SK-N-SH (cell line): ENCODE data around the gene BORCS5. TPM values are rescaled to one million over a fixed set of nuclear protein-coding genes. Genes with fewer than 3 reads are reported as not detected.

Source experiments
- CTCF ChIA-PET: fragments of 300-600, 350-600 bp; formaldehyde crosslinking; extraction: SDS; loops from one replicate; lab custom pipeline; 2021; lab: Yijun Ruan, JAX
- POLR2A ChIA-PET: fragments of 350-600 bp; sonication (Branson Sonifier 250); formaldehyde crosslinking; extraction: SDS; loops from one replicate; lab custom pipeline; 2020; ENCODE audit warnings: antibody characterized with exemption, inconsistent platforms; lab: Yijun Ruan, JAX
- DNase-seq: peaks from one replicate; pipeline ENCODE4 v3.0.0; 2012
- H2AFZ ChIP-seq: fragments of 200-600 bp; sonication (generic); 2 replicates; pipeline ENCODE4 v1.8.1; 2016; ENCODE audit warnings: antibody characterized with exemption, mild to moderate bottlenecking, low read depth
- H3F3A ChIP-seq: fragments of 200-600 bp; sonication (generic); replicated peaks from 2 replicates; pipeline ENCODE3; 2016; ENCODE audit warnings: antibody characterized with exemption, mild to moderate bottlenecking; ENCODE audit not compliant: insufficient read depth
- H3K27ac ChIP-seq, 2 experiments: fragments of 200-500 bp in 1 of 2; fragments of 200-600 bp in 1 of 2; sonication (Bioruptor generic) in 1 of 2; sonication (generic), shearing (Covaris generic) in 1 of 2; 2 replicates each; pipeline versions ENCODE4 v1.5.1 to v1.6.1; 2014 to 2016; ENCODE audit warnings: low read depth in 2 of 2, inconsistent platforms in 1 of 2, low read length in 1 of 2, mild to moderate bottlenecking in 1 of 2, mixed read lengths in 1 of 2
- H3K27me3 ChIP-seq: fragments of 200-600 bp; sonication (generic), shearing (Covaris generic); 2 replicates; pipeline ENCODE4 v1.6.1; 2016; ENCODE audit warnings: mixed run types; ENCODE audit not compliant: insufficient read depth
- H3K36me3 ChIP-seq, 2 experiments: fragments of 200-500 bp in 1 of 2; fragments of 200-600 bp in 1 of 2; sonication (Bioruptor generic) in 1 of 2; sonication (generic) in 1 of 2; replicated peaks in 1 of 2; 2 replicates each; pipeline versions ENCODE3 to v1.5.1; 2014 to 2016; ENCODE audit warnings: low read length in 1 of 2, mild to moderate bottlenecking in 1 of 2; ENCODE audit not compliant: insufficient read depth in 2 of 2, control insufficient read depth in 1 of 2
- H3K4me1 ChIP-seq, 2 experiments: fragments of 200-500 bp in 1 of 2; fragments of 200-600 bp in 1 of 2; sonication (Bioruptor generic) in 1 of 2; sonication (generic), shearing (Covaris generic) in 1 of 2; 2 replicates each; pipeline versions ENCODE4 v1.5.1 to v1.6.1; 2014 to 2016; ENCODE audit warnings: low read depth in 1 of 2, low read length in 1 of 2, mixed run types in 1 of 2; ENCODE audit not compliant: insufficient read depth in 2 of 2, control insufficient read depth in 1 of 2
- H3K4me2 ChIP-seq: fragments of 200-600 bp; sonication (generic), shearing (Covaris generic); 2 replicates; pipeline ENCODE4 v1.6.1; 2017; ENCODE audit warnings: mixed run types
- H3K4me3 ChIP-seq, 2 experiments: fragments of 200-500 bp in 1 of 2; fragments of 200-600 bp in 1 of 2; sonication (Bioruptor generic) in 1 of 2; sonication (generic), shearing (Covaris generic) in 1 of 2; 2 replicates each; pipeline versions ENCODE4 v1.5.1 to v1.8.1; 2014 to 2016; ENCODE audit warnings: low read depth in 2 of 2, inconsistent platforms in 1 of 2, low read length in 1 of 2, mild to moderate bottlenecking in 1 of 2, mixed read lengths in 1 of 2, moderate library complexity in 1 of 2
- H3K79me2 ChIP-seq: fragments of 200-600 bp; sonication (generic); 2 replicates; pipeline ENCODE4 v1.8.1; 2017; ENCODE audit warnings: mild to moderate bottlenecking; ENCODE audit not compliant: insufficient read depth
- H3K9ac ChIP-seq: fragments of 200-600 bp; sonication (generic); 2 replicates; pipeline ENCODE4 v1.6.1; 2017; ENCODE audit warnings: mixed run types
- H3K9me2 ChIP-seq: fragments of 200-600 bp; sonication (generic); 2 replicates; pipeline ENCODE4 v1.6.1; 2017; ENCODE audit warnings: mixed run types
- H3K9me3 ChIP-seq: fragments of 200-600 bp; sonication (generic); 2 replicates; pipeline ENCODE4 v1.6.1; 2017; ENCODE audit warnings: mixed run types, mild to moderate bottlenecking, moderate library complexity
- H4K20me1 ChIP-seq: fragments of 200-600 bp; sonication (generic); 2 replicates; pipeline ENCODE4 v1.6.1; 2017; ENCODE audit warnings: mild to moderate bottlenecking, mixed run types; ENCODE audit not compliant: insufficient read depth
- FOSL2 ChIP-seq: IDR thresholded peaks from 2 replicates; pipeline ENCODE4 v1.4.0; 2012; ENCODE audit warnings: low read depth, mild to moderate bottlenecking, moderate library complexity, borderline replicate concordance
- GATA2 ChIP-seq: sonication (generic); formaldehyde crosslinking; IDR thresholded peaks from 2 replicates; pipeline ENCODE4 v1.5.0; 2020; ENCODE audit warnings: mild to moderate bottlenecking, missing genetic modification reagents
- JUND ChIP-seq: IDR thresholded peaks from 2 replicates; pipeline ENCODE4 v1.4.0; 2012
- MXI1 ChIP-seq: IDR thresholded peaks from 2 replicates; pipeline ENCODE4 v1.6.1; 2012; ENCODE audit warnings: mild to moderate bottlenecking, low read depth, low read length, improper control_type of control experiment
- POLR2AphosphoS5 ChIP-seq: IDR thresholded peaks from 2 replicates; pipeline ENCODE4 v1.6.1; 2012; ENCODE audit warnings: low read depth, low read length
- RAD21 ChIP-seq: IDR thresholded peaks from 2 replicates; pipeline ENCODE4 v1.6.1; 2012; ENCODE audit warnings: mild to moderate bottlenecking, low read length
- RXRA ChIP-seq: IDR thresholded peaks from 2 replicates; pipeline ENCODE4 v1.4.0; 2012; ENCODE audit warnings: low read depth, mild to moderate bottlenecking, borderline replicate concordance
- SMC3 ChIP-seq: IDR thresholded peaks from 2 replicates; pipeline ENCODE4 v1.6.1; 2012; ENCODE audit warnings: low read depth, low read length, improper control_type of control experiment
- TAF1 ChIP-seq: IDR thresholded peaks from 2 replicates; pipeline ENCODE4 v1.6.1; 2012; ENCODE audit warnings: low read depth, mild to moderate bottlenecking, low read length, moderate library complexity, borderline replicate concordance
- YY1 ChIP-seq: IDR thresholded peaks from 2 replicates; pipeline ENCODE4 v1.4.0; 2012; ENCODE audit warnings: low read depth, mild to moderate bottlenecking
- WGBS: methylation state at CpG from one replicate; pipeline ENCODE4 v1.1.6; 2017; ENCODE audit warnings: low lambda C conversion rate; 5-methylcytosine and 5-hydroxymethylcytosine counted together
- polyA plus RNA-seq, 3 experiments: library from polyadenylated mRNA; depleted of rRNA; stranded (reverse); fragments of >200 nt; gene quantifications; 2 replicates each; pipeline ENCODE4 v1.2.3, GENCODE V29; 2012
- TF ChIP-seq, protein P1 (sequence below): IDR thresholded peaks from 2 replicates; pipeline ENCODE4 v1.4.0; 2012; ENCODE audit warnings: low read depth, borderline replicate concordance
- TF ChIP-seq, protein P2 (sequence below): IDR thresholded peaks from 2 replicates; pipeline ENCODE4 v1.4.0; 2012; ENCODE audit warnings: low read depth
- TF ChIP-seq, protein P3 (sequence below): IDR thresholded peaks from 2 replicates; pipeline ENCODE4; 2012
- TF ChIP-seq, protein P4 (sequence below): fragments of 200-600 bp; sonication (generic); IDR thresholded peaks from 2 replicates; pipeline ENCODE4 v1.6.1; 2017; ENCODE audit warnings: antibody characterized with exemption, mild to moderate bottlenecking, moderate library complexity
- TF ChIP-seq, protein P5 (sequence below): fragments of 150-350 bp; IDR thresholded peaks from 2 replicates; pipeline ENCODE4 v1.6.1; 2017; ENCODE audit warnings: antibody characterized with exemption, low read length, low read depth, borderline replicate concordance
- TF ChIP-seq, protein P6 (sequence below): fragments of 150-350 bp; IDR thresholded peaks from 2 replicates; pipeline ENCODE4 v1.6.1; 2016; ENCODE audit warnings: mild to moderate bottlenecking, low read depth, low read length

BORCS5 gene
- polyA plus RNA-seq, 1 of the 3 experiments (the other 2 are of a cell fraction), result 16.3 TPM

DNA sequence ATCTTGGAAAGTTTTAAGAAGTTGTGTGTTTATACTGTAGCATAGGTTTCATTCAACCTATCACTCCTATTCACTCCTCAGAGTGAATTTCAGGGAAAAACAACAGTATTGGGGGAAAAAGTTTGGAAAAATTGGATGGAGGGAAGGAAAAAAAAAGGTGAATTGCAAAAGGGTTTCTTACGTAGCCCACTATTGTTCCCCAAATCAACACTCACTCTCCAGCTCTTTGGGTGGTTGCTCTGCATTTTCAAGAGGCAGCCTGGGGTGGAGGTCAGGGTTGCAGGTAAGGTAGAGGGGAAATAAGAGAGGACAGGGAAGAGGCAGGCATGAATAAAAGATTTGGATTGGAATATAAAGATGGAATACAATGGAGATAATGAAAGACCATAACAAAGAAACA lies 42.3 kb downstream of the BORCS5 start:
- H3K79me2 ChIP-seq, result no peaks in the 10 kb centered on the region
- H3K9me2 ChIP-seq, result no peaks in the 10 kb centered on the region
- peak overlapping the region in 1 of 2 experiments; percentile 65; a peak in 2 of 4 replicates for H3K27ac ChIP-seq
- no peaks in the 10 kb centered on the region for H3K27me3 ChIP-seq
- H3K4me1 ChIP-seq, result peaks cover 8 to 15% of the 10 kb centered on the region in 2 experiments; a peak in 2 of 4 replicates
- H4K20me1 ChIP-seq, result no peaks in the 10 kb centered on the region
- TF ChIP-seq, protein P1, sequence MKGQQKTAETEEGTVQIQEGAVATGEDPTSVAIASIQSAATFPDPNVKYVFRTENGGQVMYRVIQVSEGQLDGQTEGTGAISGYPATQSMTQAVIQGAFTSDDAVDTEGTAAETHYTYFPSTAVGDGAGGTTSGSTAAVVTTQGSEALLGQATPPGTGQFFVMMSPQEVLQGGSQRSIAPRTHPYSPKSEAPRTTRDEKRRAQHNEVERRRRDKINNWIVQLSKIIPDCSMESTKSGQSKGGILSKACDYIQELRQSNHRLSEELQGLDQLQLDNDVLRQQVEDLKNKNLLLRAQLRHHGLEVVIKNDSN, result no peak
- no peak for TF ChIP-seq MXI1
- TF ChIP-seq GATA2 (CRISPR knock-in tag), result no peak
- TF ChIP-seq, protein P2, sequence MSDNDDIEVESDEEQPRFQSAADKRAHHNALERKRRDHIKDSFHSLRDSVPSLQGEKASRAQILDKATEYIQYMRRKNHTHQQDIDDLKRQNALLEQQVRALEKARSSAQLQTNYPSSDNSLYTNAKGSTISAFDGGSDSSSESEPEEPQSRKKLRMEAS, result no peak
- no peak for TF ChIP-seq JUND
- TF ChIP-seq, protein P3, sequence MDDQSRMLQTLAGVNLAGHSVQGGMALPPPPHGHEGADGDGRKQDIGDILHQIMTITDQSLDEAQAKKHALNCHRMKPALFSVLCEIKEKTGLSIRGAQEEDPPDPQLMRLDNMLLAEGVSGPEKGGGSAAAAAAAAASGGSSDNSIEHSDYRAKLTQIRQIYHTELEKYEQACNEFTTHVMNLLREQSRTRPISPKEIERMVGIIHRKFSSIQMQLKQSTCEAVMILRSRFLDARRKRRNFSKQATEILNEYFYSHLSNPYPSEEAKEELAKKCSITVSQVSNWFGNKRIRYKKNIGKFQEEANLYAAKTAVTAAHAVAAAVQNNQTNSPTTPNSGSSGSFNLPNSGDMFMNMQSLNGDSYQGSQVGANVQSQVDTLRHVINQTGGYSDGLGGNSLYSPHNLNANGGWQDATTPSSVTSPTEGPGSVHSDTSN, result no peak
- TF ChIP-seq RXRA, result no peak
- no peak for TF ChIP-seq TAF1
- TF ChIP-seq YY1, result no peak
- TF ChIP-seq RAD21, result no peak
- peak overlapping the region; percentile 58; the same call in 1 of the 2 replicates for H3K4me2 ChIP-seq
- H3K9me3 ChIP-seq, result no peaks in the 10 kb centered on the region
- WGBS, result 97% methylated on average over 1 of the region's 1 CpG
- ChIA-PET CTCF (interaction anchor here (1.1 to 2.6 kb wide), 3 partner anchors 8 to 173 kb away, joined by 3 to 13 read pairs (median 3); partner anchors contain the start of gene DUSP16), POLR2A (no interaction called here)
- no peak for DNase-seq
- no peak overlapping the region for H3K9ac ChIP-seq
- peaks cover 4% of the 10 kb centered on the region for H3F3A ChIP-seq
- H2AFZ ChIP-seq, result no peak overlapping the region
- no peak overlapping the region for H3K4me3 ChIP-seq
- no peaks in the 10 kb centered on the region for H3K36me3 ChIP-seq

DNA sequence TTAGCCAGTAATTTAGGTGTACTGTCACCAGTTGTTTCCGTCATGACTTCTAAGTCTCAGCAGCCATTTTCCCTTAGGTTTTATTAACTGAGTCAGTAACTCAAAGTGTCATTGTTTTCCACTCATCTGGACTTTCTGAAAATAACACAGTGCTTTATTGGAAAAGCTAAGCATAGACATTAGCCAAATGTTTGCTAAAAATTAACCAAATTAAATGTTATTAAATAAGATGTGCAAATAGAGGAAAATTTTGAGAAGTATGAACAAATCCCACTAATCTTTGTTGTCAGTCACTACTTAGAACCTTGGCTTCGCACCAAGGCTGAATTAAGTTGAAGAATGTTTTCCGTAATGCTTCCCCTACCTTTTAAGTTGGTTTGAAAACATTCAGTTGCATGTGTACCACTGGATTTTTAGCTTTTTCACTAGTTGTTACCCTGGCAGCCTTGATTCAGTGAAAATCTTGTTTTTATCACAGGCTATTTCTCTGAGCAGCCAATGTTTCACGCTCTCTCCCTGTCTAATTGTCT lies 43.0 kb downstream of the BORCS5 start:
- H3K4me2 ChIP-seq, result no peak overlapping the region
- no peak overlapping the region for H3K27ac ChIP-seq
- ChIA-PET POLR2A (no interaction called here), CTCF (interaction anchor here (1.1 to 1.4 kb wide), 2 partner anchors 9 to 173 kb away, joined by 3 read pairs; no protein-coding TSS in a partner anchor)
- H3K4me3 ChIP-seq, result no peak overlapping the region
- no peaks in the 10 kb centered on the region for H3K27me3 ChIP-seq
- H4K20me1 ChIP-seq, result no peaks in the 10 kb centered on the region
- no peaks in the 10 kb centered on the region for H3K9me3 ChIP-seq
- H3K9ac ChIP-seq, result no peak overlapping the region
- H3K9me2 ChIP-seq, result no peaks in the 10 kb centered on the region
- DNase-seq, result no peak
- H3F3A ChIP-seq, result peaks cover 4% of the 10 kb centered on the region
- peaks cover 8 to 15% of the 10 kb centered on the region in 2 experiments; a peak in 2 of 4 replicates for H3K4me1 ChIP-seq
- H3K36me3 ChIP-seq, result no peaks in the 10 kb centered on the region
- H3K79me2 ChIP-seq, result no peaks in the 10 kb centered on the region
- H2AFZ ChIP-seq, result no peak overlapping the region
- WGBS, result 90% methylated on average over 4 of the region's 4 CpGs
- TF ChIP-seq MXI1, result no peak
- no peak for TF ChIP-seq POLR2AphosphoS5
- TF ChIP-seq TAF1, result no peak
- no peak for TF ChIP-seq GATA2 (CRISPR knock-in tag)
- TF ChIP-seq, protein P2, result no peak
- TF ChIP-seq SMC3, result no peak
- no peak for TF ChIP-seq FOSL2
- TF ChIP-seq, protein P4, sequence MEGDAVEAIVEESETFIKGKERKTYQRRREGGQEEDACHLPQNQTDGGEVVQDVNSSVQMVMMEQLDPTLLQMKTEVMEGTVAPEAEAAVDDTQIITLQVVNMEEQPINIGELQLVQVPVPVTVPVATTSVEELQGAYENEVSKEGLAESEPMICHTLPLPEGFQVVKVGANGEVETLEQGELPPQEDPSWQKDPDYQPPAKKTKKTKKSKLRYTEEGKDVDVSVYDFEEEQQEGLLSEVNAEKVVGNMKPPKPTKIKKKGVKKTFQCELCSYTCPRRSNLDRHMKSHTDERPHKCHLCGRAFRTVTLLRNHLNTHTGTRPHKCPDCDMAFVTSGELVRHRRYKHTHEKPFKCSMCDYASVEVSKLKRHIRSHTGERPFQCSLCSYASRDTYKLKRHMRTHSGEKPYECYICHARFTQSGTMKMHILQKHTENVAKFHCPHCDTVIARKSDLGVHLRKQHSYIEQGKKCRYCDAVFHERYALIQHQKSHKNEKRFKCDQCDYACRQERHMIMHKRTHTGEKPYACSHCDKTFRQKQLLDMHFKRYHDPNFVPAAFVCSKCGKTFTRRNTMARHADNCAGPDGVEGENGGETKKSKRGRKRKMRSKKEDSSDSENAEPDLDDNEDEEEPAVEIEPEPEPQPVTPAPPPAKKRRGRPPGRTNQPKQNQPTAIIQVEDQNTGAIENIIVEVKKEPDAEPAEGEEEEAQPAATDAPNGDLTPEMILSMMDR, result no peak
- TF ChIP-seq, protein P3, result no peak
- no peak for TF ChIP-seq JUND
- TF ChIP-seq, protein P5, sequence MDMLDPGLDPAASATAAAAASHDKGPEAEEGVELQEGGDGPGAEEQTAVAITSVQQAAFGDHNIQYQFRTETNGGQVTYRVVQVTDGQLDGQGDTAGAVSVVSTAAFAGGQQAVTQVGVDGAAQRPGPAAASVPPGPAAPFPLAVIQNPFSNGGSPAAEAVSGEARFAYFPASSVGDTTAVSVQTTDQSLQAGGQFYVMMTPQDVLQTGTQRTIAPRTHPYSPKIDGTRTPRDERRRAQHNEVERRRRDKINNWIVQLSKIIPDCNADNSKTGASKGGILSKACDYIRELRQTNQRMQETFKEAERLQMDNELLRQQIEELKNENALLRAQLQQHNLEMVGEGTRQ, result no peak
- no peak for TF ChIP-seq RAD21
- TF ChIP-seq, protein P6, sequence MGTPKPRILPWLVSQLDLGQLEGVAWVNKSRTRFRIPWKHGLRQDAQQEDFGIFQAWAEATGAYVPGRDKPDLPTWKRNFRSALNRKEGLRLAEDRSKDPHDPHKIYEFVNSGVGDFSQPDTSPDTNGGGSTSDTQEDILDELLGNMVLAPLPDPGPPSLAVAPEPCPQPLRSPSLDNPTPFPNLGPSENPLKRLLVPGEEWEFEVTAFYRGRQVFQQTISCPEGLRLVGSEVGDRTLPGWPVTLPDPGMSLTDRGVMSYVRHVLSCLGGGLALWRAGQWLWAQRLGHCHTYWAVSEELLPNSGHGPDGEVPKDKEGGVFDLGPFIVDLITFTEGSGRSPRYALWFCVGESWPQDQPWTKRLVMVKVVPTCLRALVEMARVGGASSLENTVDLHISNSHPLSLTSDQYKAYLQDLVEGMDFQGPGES, result no peak
